Mesenchymal stem cell (in vitro differentiated cells and primary cell): ENCODE data around the gene ZBTB16.
A peak's percentile ranks its signal among the peaks of the same experiment; 100 is the strongest.

Source experiments
- DNase-seq: peaks from one replicate; pipeline ENCODE4 v3.0.0-alpha.2; 2013
- H2AFZ ChIP-seq: one replicate; pipeline ENCODE4 v1.6.1; 2013; ENCODE audit warnings: low read depth, mild to moderate bottlenecking, control low read depth, inconsistent platforms, low read length, moderate library complexity
- H2AK5ac ChIP-seq: 2 replicates; pipeline ENCODE4 v1.6.1; 2013; ENCODE audit warnings: low read length, moderate library complexity, mild to moderate bottlenecking, inconsistent platforms; ENCODE audit not compliant: severe bottlenecking
- H2BK120ac ChIP-seq: one replicate; pipeline ENCODE4 v1.6.1; 2013; ENCODE audit warnings: low read depth, mild to moderate bottlenecking, inconsistent platforms, low read length, moderate library complexity
- H2BK12ac ChIP-seq, 2 experiments: one replicate each; pipeline ENCODE4 v1.6.1; 2013; ENCODE audit warnings: inconsistent platforms in 2 of 2, low read length in 2 of 2, mild to moderate bottlenecking in 2 of 2, moderate library complexity in 2 of 2, control low read depth in 1 of 2
- H2BK15ac ChIP-seq: one replicate; pipeline ENCODE4 v1.6.1; 2013; ENCODE audit warnings: mild to moderate bottlenecking, low read depth, inconsistent platforms; ENCODE audit not compliant: poor library complexity, severe bottlenecking
- H2BK5ac ChIP-seq: 2 replicates; pipeline ENCODE4 v1.6.1; 2013; ENCODE audit warnings: low read depth, mild to moderate bottlenecking, low read length, control low read depth, inconsistent platforms; ENCODE audit not compliant: poor library complexity, severe bottlenecking
- H3K14ac ChIP-seq, 2 experiments: one replicate each; pipeline ENCODE4 v1.6.1; 2013; ENCODE audit warnings: inconsistent platforms in 2 of 2, low read length in 2 of 2, control low read depth in 1 of 2, mild to moderate bottlenecking in 1 of 2, moderate library complexity in 1 of 2
- H3K18ac ChIP-seq, 2 experiments: one replicate each; pipeline ENCODE4 v1.6.1; 2013; ENCODE audit warnings: inconsistent platforms in 2 of 2, low read length in 2 of 2, control low read depth in 1 of 2, low read depth in 1 of 2, mild to moderate bottlenecking in 1 of 2
- H3K23ac ChIP-seq, 2 experiments: one replicate each; pipeline ENCODE4 v1.6.1; 2013; ENCODE audit warnings: inconsistent platforms in 2 of 2, low read length in 2 of 2, mild to moderate bottlenecking in 2 of 2, moderate library complexity in 2 of 2, control low read depth in 1 of 2
- H3K27ac ChIP-seq: 2 replicates; pipeline ENCODE4 v1.5.1; 2013; ENCODE audit warnings: mild to moderate bottlenecking, moderate library complexity, low read length, control low read depth, inconsistent platforms; ENCODE audit not compliant: poor library complexity, severe bottlenecking
- H3K27me3 ChIP-seq, 2 experiments: 2 replicates each; pipeline versions ENCODE4 v1.6.1 to v1.7.0; 2013; ENCODE audit warnings: low read length in 2 of 2, mild to moderate bottlenecking in 2 of 2, moderate library complexity in 2 of 2, control low read depth in 1 of 2, inconsistent platforms in 1 of 2; ENCODE audit not compliant: control insufficient read depth in 1 of 2, insufficient read depth in 1 of 2
- H3K36me3 ChIP-seq, 2 experiments: 2 replicates each; pipeline versions ENCODE4 v1.6.1 to v1.7.0; 2013; ENCODE audit warnings: low read length in 2 of 2, control low read depth in 1 of 2, inconsistent platforms in 1 of 2, low read depth in 1 of 2, mild to moderate bottlenecking in 1 of 2; ENCODE audit not compliant: insufficient read depth in 2 of 2, control insufficient read depth in 1 of 2
- H3K4ac ChIP-seq, 2 experiments: one replicate each; pipeline ENCODE4 v1.6.1; 2013; ENCODE audit warnings: inconsistent platforms in 2 of 2, low read length in 2 of 2, mild to moderate bottlenecking in 2 of 2, moderate library complexity in 2 of 2, control low read depth in 1 of 2, low read depth in 1 of 2
- H3K4me1 ChIP-seq: 2 replicates; pipeline ENCODE4 v1.6.1; 2013; ENCODE audit warnings: low read depth, low read length, control low read depth; ENCODE audit not compliant: control insufficient read depth, insufficient read depth
- H3K4me2 ChIP-seq: 2 replicates; pipeline ENCODE4 v1.6.1; 2013; ENCODE audit warnings: low read length, mild to moderate bottlenecking, inconsistent platforms; ENCODE audit not compliant: poor library complexity, severe bottlenecking
- H3K4me3 ChIP-seq, 2 experiments: 2 replicates each; pipeline versions ENCODE4 v1.5.1 to v1.7.0; 2013; ENCODE audit warnings: low read length in 2 of 2, mild to moderate bottlenecking in 2 of 2, control low read depth in 1 of 2, low read depth in 1 of 2; ENCODE audit not compliant: insufficient read depth in 1 of 2
- H3K79me1 ChIP-seq: replicated peaks from 2 replicates; pipeline ENCODE4 v1.6.1; 2013; ENCODE audit warnings: mild to moderate bottlenecking, control low read depth, low read length, inconsistent platforms; ENCODE audit not compliant: poor library complexity, severe bottlenecking
- H3K9ac ChIP-seq: 2 replicates; pipeline ENCODE4 v1.7.0; 2013; ENCODE audit warnings: mild to moderate bottlenecking, low read length, moderate library complexity
- H3K9me3 ChIP-seq: 2 replicates; pipeline ENCODE4 v1.7.0; 2013; ENCODE audit warnings: mild to moderate bottlenecking, low read length; ENCODE audit not compliant: control insufficient read depth
- H4K8ac ChIP-seq: one replicate; pipeline ENCODE4 v1.6.1; 2013; ENCODE audit warnings: inconsistent platforms, mild to moderate bottlenecking, low read length, moderate library complexity
- H4K91ac ChIP-seq: one replicate; pipeline ENCODE4 v1.6.1; 2013; ENCODE audit warnings: mild to moderate bottlenecking, low read length, inconsistent platforms
- WGBS: methylation state at CpG from one replicate; pipeline ENCODE4 v1.1.7; 2013; ENCODE audit warnings: mixed read lengths; 5-methylcytosine and 5-hydroxymethylcytosine counted together

ZBTB16 gene

GRCh38 chr11:114034956-114035355 lies 24.6 kb upstream of the ZBTB16 start:
- no peak overlapping the region for H3K23ac ChIP-seq
- no peak overlapping the region for H3K9ac ChIP-seq
- no peak overlapping the region for H3K4me2 ChIP-seq
- WGBS = 94% methylated on average over 11 of the region's 11 CpGs
- H4K8ac ChIP-seq = no peak overlapping the region
- H3K18ac ChIP-seq = no peak overlapping the region
- H3K27me3 ChIP-seq = peaks cover 47 to 60% of the 10 kb centered on the region in 2 experiments
- H2BK12ac ChIP-seq = no peak overlapping the region
- no peak overlapping the region for H2BK120ac ChIP-seq
- H4K91ac ChIP-seq = no peak overlapping the region
- H3K79me1 ChIP-seq = no peaks in the 10 kb centered on the region
- H3K4ac ChIP-seq = no peak overlapping the region
- H2AFZ ChIP-seq = no peak overlapping the region
- H3K36me3 ChIP-seq = no peaks in the 10 kb centered on the region
- H3K27ac ChIP-seq = no peak overlapping the region
- H2BK5ac ChIP-seq = no peak overlapping the region
- H2AK5ac ChIP-seq = no peak overlapping the region
- H3K4me3 ChIP-seq = no peak overlapping the region
- H3K14ac ChIP-seq = no peak overlapping the region
- no peak for DNase-seq
- no peak overlapping the region for H2BK15ac ChIP-seq
- peaks cover 7% of the 10 kb centered on the region for H3K4me1 ChIP-seq
- H3K9me3 ChIP-seq = no peaks in the 10 kb centered on the region

GRCh38 chr11:114036147-114036811 lies 23.2 kb upstream of the ZBTB16 start:
- Histone ChIP-seq H2BK5ac (no peak overlapping the region), H3K27me3 (peaks cover 34 to 56% of the 10 kb centered on the region in 2 experiments), H3K9me3 (no peaks in the 10 kb centered on the region), H2BK120ac (peak overlapping the region; percentile 54), H3K36me3 (no peaks in the 10 kb centered on the region), H3K4me3 (peak overlapping the region; percentile 26 to 78), H2AK5ac (no peak overlapping the region), H2AFZ (no peak overlapping the region), H3K9ac (peak overlapping the region; percentile 76), H3K4ac (peak overlapping the region in 1 of 2 experiments; percentile 67), H3K23ac (no peak overlapping the region), H3K18ac (peak overlapping the region; percentile 61 to 87), H3K79me1 (no peaks in the 10 kb centered on the region), H4K91ac (no peak overlapping the region), H2BK15ac (peak overlapping the region; percentile 92), H2BK12ac (peak overlapping the region in 1 of 2 experiments; percentile 83), H3K27ac (no peak overlapping the region), H3K4me2 (peak overlapping the region; percentile 75), H4K8ac (peak overlapping the region; percentile 95), H3K14ac (peak overlapping the region in 1 of 2 experiments; percentile 84), H3K4me1 (peaks cover 8% of the 10 kb centered on the region)
- DNase-seq = peak; percentile 77
- WGBS = 1% methylated on average over 34 of the region's 37 CpGs

- Histone ChIP-seq H3K4me1 (peaks cover 8% of the 10 kb centered on the region), H2AFZ (no peak overlapping the region), H3K18ac (peak overlapping the region in 1 of 2 experiments; percentile 15), H3K36me3 (no peaks in the 10 kb centered on the region), H4K91ac (no peak overlapping the region), H2BK15ac (no peak overlapping the region), H3K14ac (peak overlapping the region in 1 of 2 experiments; percentile 46), H2BK5ac (no peak overlapping the region), H3K23ac (no peak overlapping the region), H3K4ac (no peak overlapping the region), H3K27ac (no peak overlapping the region), H3K4me2 (no peak overlapping the region), H3K9ac (peak overlapping the region; percentile 76), H3K27me3 (peaks cover 28 to 54% of the 10 kb centered on the region in 2 experiments), H2BK120ac (no peak overlapping the region), H2AK5ac (no peak overlapping the region), H4K8ac (no peak overlapping the region), H3K4me3 (peak overlapping the region in 1 of 2 experiments; percentile 78), H3K9me3 (no peaks in the 10 kb centered on the region), H2BK12ac (no peak overlapping the region), H3K79me1 (no peaks in the 10 kb centered on the region)
- WGBS = no CpG with 5 or more reads among the region's 3 CpGs
- DNase-seq = no peak
Observed at GRCh38 chr11:114036958-114037357, 22.6 kb upstream of the ZBTB16 start.

GRCh38 chr11:114039551-114039950 lies 20.0 kb upstream of the ZBTB16 start:
- Histone ChIP-seq H4K91ac (no peak overlapping the region), H2AK5ac (no peak overlapping the region), H2AFZ (no peak overlapping the region), H3K36me3 (no peaks in the 10 kb centered on the region), H2BK12ac (no peak overlapping the region), H2BK120ac (no peak overlapping the region), H2BK5ac (no peak overlapping the region), H2BK15ac (no peak overlapping the region), H3K18ac (no peak overlapping the region), H4K8ac (no peak overlapping the region), H3K27me3 (peaks cover 16 to 45% of the 10 kb centered on the region in 2 experiments), H3K23ac (no peak overlapping the region), H3K4me2 (no peak overlapping the region), H3K27ac (no peak overlapping the region), H3K9me3 (no peaks in the 10 kb centered on the region), H3K14ac (no peak overlapping the region), H3K4me3 (no peak overlapping the region), H3K4me1 (peaks cover 8% of the 10 kb centered on the region), H3K4ac (no peak overlapping the region), H3K79me1 (no peaks in the 10 kb centered on the region), H3K9ac (no peak overlapping the region)
- 100% methylated on average over 1 of the region's 3 CpGs for WGBS
- DNase-seq = peak; percentile 14
